KMS-11 (cell line): ENCODE measurements around the gene SCP2.

ENCODE experiments used
- H2AFZ ChIP-seq: fragments of 200-600 bp; sonication (generic); 2 replicates; pipeline ENCODE4 v1.6.1; 2016; ENCODE audit warnings: antibody characterized with exemption, mixed run types, low read depth
- H3K27ac ChIP-seq: fragments of 200-600 bp; sonication (generic); 2 replicates; pipeline ENCODE4 v1.6.1; 2016; ENCODE audit warnings: mild to moderate bottlenecking, mixed run types
- H3K27me3 ChIP-seq: fragments of 200-600 bp; sonication (generic); 2 replicates; pipeline ENCODE4 v1.6.1; 2017; ENCODE audit warnings: mild to moderate bottlenecking, low read depth, mixed run types, moderate library complexity; ENCODE audit not compliant: insufficient read depth
- H3K36me3 ChIP-seq: fragments of 200-600 bp; sonication (generic); 2 replicates; pipeline ENCODE4 v1.6.1; 2017; ENCODE audit warnings: mild to moderate bottlenecking, mixed run types; ENCODE audit not compliant: insufficient read depth
- H3K4me1 ChIP-seq: fragments of 200-600 bp; sonication (generic); 2 replicates; pipeline ENCODE4 v1.6.1; 2016; ENCODE audit warnings: mild to moderate bottlenecking, low read depth, mixed run types; ENCODE audit not compliant: poor library complexity, severe bottlenecking
- H3K4me2 ChIP-seq: fragments of 200-600 bp; sonication (generic); 2 replicates; pipeline ENCODE4 v1.7.0; 2016; ENCODE audit warnings: mild to moderate bottlenecking, mixed run types
- H3K4me3 ChIP-seq: fragments of 200-600 bp; sonication (generic); IDR thresholded peaks from 2 replicates; pipeline ENCODE4 v1.6.1; 2017; ENCODE audit warnings: low read depth, low read length, mixed read lengths; ENCODE audit not compliant: insufficient read depth
- H3K79me2 ChIP-seq: fragments of 200-600 bp; sonication (generic); 2 replicates; pipeline ENCODE4 v1.6.1; 2016; ENCODE audit warnings: low read depth, mixed run types; ENCODE audit not compliant: insufficient read depth
- H3K9ac ChIP-seq: fragments of 200-600 bp; sonication (generic); 2 replicates; pipeline ENCODE4 v1.6.1; 2016; ENCODE audit warnings: mild to moderate bottlenecking, mixed run types
- H4K20me1 ChIP-seq: fragments of 200-600 bp; sonication (generic); 2 replicates; pipeline ENCODE4 v1.6.1; 2016; ENCODE audit warnings: mild to moderate bottlenecking, mixed run types; ENCODE audit not compliant: insufficient read depth
- TF ChIP-seq, protein P1 (sequence below): fragments of 200-600 bp; sonication (generic); conservative IDR thresholded peaks from 2 replicates; pipeline ENCODE4 v1.6.1; 2017; ENCODE audit warnings: low read depth, mild to moderate bottlenecking, antibody characterized with exemption, low read length, moderate library complexity, mixed read lengths

The SCP2 gene

DNA sequence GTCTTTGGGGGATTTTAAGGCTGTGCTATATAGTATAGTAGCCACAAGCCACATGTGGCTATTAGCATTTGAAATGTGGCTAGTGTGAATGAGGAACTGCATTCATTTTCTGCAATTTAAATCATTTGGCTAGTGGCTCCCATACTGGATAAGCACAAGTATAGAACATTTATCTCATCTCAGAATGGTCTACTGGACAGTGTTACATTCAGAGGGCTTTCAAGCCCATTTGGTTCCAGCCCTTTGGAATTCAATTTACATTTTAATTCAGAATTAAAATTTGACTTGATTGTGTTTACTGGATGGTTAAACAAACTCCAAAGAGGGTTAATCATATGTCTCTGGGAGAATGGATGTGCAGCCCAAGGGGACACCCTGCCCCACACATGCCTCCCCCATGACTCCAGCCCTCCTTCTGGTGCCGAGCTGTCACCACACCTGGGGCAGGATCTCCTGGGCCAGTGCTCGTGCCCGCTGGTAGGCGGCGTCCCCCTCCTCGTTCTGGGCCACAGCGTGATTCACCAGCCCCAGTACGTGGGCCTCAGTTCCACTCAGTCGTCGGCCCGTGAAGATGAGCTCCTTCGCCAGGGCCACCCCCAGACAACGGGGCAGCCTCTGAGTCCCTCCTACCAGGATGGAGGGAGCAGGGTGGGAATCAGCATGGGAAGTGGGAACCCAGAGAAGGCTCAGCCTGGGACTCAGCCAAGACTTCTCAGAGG is 22.7 kb upstream of the SCP2 start:
- no peaks in the 10 kb centered on the region for H3K79me2 ChIP-seq
- H3K4me3 ChIP-seq = no peak overlapping the region
- H3K9ac ChIP-seq = no peak overlapping the region
- no peak overlapping the region for H2AFZ ChIP-seq
- no peaks in the 10 kb centered on the region for H3K36me3 ChIP-seq
- H3K27me3 ChIP-seq = no peaks in the 10 kb centered on the region
- no peaks in the 10 kb centered on the region for H4K20me1 ChIP-seq
- no peak overlapping the region for H3K27ac ChIP-seq
- no peak overlapping the region for H3K4me2 ChIP-seq
- no peaks in the 10 kb centered on the region for H3K4me1 ChIP-seq
- TF ChIP-seq, protein P1, sequence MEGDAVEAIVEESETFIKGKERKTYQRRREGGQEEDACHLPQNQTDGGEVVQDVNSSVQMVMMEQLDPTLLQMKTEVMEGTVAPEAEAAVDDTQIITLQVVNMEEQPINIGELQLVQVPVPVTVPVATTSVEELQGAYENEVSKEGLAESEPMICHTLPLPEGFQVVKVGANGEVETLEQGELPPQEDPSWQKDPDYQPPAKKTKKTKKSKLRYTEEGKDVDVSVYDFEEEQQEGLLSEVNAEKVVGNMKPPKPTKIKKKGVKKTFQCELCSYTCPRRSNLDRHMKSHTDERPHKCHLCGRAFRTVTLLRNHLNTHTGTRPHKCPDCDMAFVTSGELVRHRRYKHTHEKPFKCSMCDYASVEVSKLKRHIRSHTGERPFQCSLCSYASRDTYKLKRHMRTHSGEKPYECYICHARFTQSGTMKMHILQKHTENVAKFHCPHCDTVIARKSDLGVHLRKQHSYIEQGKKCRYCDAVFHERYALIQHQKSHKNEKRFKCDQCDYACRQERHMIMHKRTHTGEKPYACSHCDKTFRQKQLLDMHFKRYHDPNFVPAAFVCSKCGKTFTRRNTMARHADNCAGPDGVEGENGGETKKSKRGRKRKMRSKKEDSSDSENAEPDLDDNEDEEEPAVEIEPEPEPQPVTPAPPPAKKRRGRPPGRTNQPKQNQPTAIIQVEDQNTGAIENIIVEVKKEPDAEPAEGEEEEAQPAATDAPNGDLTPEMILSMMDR = no peak

DNA sequence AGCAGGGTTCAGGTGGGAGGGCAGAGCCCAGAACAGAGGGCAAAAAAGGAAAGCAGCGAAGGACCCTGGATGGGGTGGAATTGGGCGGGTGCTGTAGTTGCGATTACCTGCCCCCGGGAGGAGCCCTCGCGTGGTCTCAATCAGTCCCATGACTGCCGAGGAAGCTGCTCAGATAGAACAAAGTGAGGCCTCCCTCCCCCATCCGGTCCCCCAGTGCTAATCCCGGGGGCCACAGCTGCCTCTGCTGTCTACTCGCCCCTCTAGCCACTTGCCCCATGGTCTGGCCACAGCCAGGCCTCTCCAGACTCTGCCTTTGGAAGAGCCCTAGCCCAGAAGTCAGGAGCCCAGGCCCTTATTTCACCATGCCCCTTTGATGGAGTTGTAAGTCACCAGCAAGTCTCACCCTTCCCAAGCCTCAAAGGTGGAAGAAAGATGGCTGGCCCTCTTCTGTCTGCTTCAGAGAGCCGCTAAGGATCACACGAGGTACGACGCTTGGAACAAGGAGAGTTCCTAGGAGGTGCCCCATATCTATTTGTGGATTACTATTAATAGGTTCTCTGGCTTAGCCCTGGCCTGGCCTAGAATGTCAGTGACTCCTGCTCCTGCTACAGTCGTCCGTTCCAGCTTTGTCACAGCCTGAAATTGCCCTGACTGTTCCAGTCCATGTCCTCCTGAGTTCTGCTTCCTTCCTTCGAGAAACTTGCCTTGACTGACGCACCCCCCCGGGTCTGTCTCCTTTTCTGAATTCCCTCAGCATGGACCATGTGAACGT is 22.0 kb upstream of the SCP2 start:
- TF ChIP-seq, protein P1 = peak; percentile 47
- Histone ChIP-seq H3K79me2 (no peaks in the 10 kb centered on the region), H3K4me3 (no peak overlapping the region), H3K9ac (no peak overlapping the region), H3K4me2 (no peak overlapping the region), H3K27me3 (no peaks in the 10 kb centered on the region), H3K4me1 (no peaks in the 10 kb centered on the region), H4K20me1 (no peaks in the 10 kb centered on the region), H3K36me3 (no peaks in the 10 kb centered on the region), H2AFZ (no peak overlapping the region), H3K27ac (no peak overlapping the region)

DNA sequence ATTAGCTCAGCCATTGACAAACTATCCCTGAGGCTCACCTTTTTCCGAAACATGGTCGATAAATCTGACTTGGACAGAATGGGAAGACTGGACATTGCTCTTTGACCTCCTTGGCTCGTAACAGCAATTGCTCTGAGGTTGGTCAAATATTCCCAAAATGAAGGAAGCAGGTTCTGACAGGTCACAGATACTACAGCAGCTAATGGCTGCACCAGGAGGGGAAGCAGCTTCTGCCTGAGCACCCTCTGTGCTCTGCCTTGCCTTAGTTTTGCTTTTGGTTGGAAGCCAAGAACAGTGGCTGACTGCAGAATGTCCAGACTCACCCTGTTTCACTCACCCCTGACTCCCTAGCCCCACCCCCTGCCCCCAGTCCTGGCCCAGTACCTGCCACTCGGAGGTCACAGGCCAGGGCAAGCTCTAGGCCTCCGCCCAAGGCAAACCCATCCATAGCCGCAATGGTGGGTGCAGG is 20.9 kb upstream of the SCP2 start:
- TF ChIP-seq, protein P1 = no peak
- Histone ChIP-seq H3K27me3 (no peaks in the 10 kb centered on the region), H3K9ac (no peak overlapping the region), H3K27ac (no peak overlapping the region), H3K79me2 (no peaks in the 10 kb centered on the region), H3K36me3 (no peaks in the 10 kb centered on the region), H2AFZ (no peak overlapping the region), H3K4me1 (no peaks in the 10 kb centered on the region), H4K20me1 (no peaks in the 10 kb centered on the region), H3K4me3 (no peak overlapping the region), H3K4me2 (no peak overlapping the region)

DNA sequence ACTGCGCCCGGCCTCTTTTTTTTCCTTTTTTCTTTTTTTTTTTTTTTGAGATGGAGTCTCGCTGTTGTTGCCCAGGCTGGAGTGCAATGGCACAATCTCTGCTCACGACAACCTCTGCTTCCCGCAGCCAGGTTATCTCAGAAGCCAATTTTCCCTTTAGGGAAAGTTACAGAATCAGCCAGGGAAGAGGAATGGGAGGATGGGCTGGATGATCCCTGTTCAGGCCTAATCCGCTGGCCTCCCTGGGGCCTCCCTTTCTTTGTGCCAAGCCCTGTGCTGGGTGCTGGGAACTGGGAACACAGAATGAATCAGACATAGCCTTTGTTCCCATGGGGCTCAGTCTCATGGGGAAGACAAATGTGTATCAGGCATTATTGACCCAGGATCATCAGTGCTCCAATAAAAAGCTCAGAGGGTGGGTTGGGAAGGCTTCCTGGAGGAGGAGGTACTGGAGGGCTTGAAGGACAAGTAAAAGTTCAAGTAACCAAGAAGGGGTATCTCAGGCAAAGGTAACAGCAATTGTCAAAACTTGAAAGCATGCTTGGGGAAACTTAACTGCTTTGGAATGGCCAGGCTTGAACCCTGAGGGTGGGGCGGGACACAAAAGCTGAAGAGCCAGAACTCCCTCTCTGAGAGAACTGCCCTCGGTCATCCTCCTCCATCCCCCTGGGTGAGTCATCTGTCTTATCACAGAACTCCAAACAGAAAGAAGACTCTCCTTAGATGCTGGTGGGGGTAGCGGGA is 19.8 kb upstream of the SCP2 start:
- no peak overlapping the region for H3K27ac ChIP-seq
- TF ChIP-seq, protein P1 = no peak
- no peak overlapping the region for H3K4me3 ChIP-seq
- no peaks in the 10 kb centered on the region for H4K20me1 ChIP-seq
- no peaks in the 10 kb centered on the region for H3K27me3 ChIP-seq
- no peaks in the 10 kb centered on the region for H3K79me2 ChIP-seq
- no peak overlapping the region for H2AFZ ChIP-seq
- no peaks in the 10 kb centered on the region for H3K4me1 ChIP-seq
- no peak overlapping the region for H3K4me2 ChIP-seq
- no peak overlapping the region for H3K9ac ChIP-seq
- H3K36me3 ChIP-seq = no peaks in the 10 kb centered on the region
